Activated T-cell treated with anti-CD3 and anti-CD28 coated beads, Interleukin-2, amount 50 U/mL, for 72 hours (primary cell): Measurements from ENCODE around the gene ECI1. TPM values are rescaled to one million over a fixed set of nuclear protein-coding genes. Genes with fewer than 3 reads are reported as not detected.

Experiments used
- ATAC-seq, 2 donors: fragments of 150-1000 bp; cut with Tn5 transposase; replicated peaks in 1 of 2; 2 replicates each; pipeline ENCODE4 v1.10.0; 2021; ENCODE audit warnings: moderate library complexity in 2 of 2, mild to moderate bottlenecking in 1 of 2
- DNase-seq, 2 donors: peaks; one replicate each; pipeline ENCODE4 v3.0.0; 2021 to 2022; ENCODE audit warnings: mixed read lengths in 1 of 2
- H3K27ac Mint-ChIP-seq: one replicate; pipeline ENCODE4 v1.8.0; 2022; ENCODE audit warnings: mild to moderate bottlenecking, moderate library complexity, mixed read lengths
- H3K27me3 Mint-ChIP-seq: one replicate; pipeline ENCODE4 v1.8.0; 2022; ENCODE audit warnings: low read depth, mixed read lengths
- H3K36me3 Mint-ChIP-seq, 2 donors: one replicate each; pipeline ENCODE4 v1.8.0; 2022; ENCODE audit warnings: mixed read lengths in 2 of 2, mild to moderate bottlenecking in 1 of 2; ENCODE audit not compliant: insufficient read depth in 2 of 2
- H3K4me1 Mint-ChIP-seq: one replicate; pipeline ENCODE4 v1.8.0; 2022; ENCODE audit warnings: low read depth, mixed read lengths
- H3K4me3 Mint-ChIP-seq, 2 donors: one replicate each; pipeline ENCODE4 v1.8.0; 2022; ENCODE audit warnings: mild to moderate bottlenecking in 2 of 2, mixed read lengths in 2 of 2, moderate library complexity in 2 of 2
- H3K9me3 Mint-ChIP-seq, 2 donors: one replicate each; pipeline ENCODE4 v1.8.0; 2022; ENCODE audit warnings: mixed read lengths in 2 of 2
- total RNA-seq, 2 donors: library from RNA; stranded (reverse); gene quantifications; one replicate each; pipeline ENCODE4 v1.2.3, GENCODE V29; 2022

ECI1 gene
- total RNA-seq, 2 donors from 2014 or later: 101 to 102 TPM

DNA sequence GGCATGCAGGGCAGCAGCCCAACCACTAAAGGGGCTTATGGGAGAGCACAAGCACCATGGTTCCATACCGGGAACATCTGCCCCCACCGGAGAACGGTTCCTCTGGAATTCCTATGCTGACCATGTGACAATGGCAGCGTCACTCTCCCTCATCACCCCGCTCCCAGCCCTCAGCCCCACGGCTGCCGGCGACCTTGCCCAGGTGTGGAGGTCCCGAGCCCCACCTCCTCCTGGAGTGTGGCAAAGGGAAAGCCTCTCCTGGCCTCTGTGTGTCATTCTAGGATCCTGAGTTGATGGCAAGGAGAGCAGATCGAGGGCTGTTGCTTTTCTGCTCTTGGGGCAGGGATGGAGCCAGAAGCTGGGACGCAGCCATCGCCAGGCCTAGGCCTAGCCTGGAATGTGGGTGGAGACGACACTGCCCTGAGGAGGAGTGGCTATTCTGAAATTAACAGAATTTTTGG, 34.4 kb upstream of the ECI1 start:
- Mint-ChIP-seq H3K27ac (no peak overlapping the region), H3K27me3 (no peaks in the 10 kb centered on the region), H3K4me1 (no peaks in the 10 kb centered on the region), H3K9me3 (no peaks in the 10 kb centered on the region), H3K4me3 (no peak overlapping the region), H3K36me3 (no peaks in the 10 kb centered on the region)
- ATAC-seq: no peak
- DNase-seq: no peak

DNA sequence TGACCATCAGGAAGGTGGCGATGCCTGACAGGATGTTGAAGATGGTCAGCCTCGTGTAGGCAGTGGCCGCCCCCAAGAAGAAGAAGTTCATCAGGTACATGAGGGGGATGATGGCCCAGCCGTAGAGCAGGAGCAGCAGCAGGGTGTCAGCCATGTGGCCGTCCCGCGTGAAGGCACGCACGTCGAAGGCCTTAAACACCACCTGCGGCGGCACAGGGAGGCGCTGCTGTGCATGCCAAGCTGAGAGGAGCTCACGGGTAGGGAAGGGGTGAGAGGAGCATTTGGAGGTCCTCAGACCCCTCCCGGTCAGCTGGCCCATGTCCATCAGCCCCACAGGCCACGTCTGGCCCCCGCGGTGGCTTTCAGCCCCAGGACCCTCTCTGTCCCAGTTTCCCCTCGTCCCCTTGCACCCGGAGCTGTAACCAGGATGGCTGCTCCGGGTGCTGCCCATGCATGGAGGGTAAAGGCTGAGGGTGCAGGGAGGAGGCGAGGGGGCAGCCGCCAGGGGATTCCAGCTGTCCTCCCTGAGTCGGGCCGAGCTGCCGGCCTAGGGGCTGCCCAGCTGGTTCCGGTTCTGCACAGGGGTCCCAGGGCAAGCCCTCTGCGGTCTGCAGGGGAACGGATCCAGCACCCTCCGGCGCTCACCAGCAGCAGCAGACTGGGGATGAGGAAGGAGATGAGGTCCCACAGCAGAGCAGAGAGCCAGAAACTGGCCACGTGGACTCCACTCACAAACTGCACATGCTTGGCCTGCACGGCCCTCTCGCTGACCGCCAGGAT, 33.6 kb upstream of the ECI1 start:
- no peaks in the 10 kb centered on the region for H3K27me3 Mint-ChIP-seq

DNA sequence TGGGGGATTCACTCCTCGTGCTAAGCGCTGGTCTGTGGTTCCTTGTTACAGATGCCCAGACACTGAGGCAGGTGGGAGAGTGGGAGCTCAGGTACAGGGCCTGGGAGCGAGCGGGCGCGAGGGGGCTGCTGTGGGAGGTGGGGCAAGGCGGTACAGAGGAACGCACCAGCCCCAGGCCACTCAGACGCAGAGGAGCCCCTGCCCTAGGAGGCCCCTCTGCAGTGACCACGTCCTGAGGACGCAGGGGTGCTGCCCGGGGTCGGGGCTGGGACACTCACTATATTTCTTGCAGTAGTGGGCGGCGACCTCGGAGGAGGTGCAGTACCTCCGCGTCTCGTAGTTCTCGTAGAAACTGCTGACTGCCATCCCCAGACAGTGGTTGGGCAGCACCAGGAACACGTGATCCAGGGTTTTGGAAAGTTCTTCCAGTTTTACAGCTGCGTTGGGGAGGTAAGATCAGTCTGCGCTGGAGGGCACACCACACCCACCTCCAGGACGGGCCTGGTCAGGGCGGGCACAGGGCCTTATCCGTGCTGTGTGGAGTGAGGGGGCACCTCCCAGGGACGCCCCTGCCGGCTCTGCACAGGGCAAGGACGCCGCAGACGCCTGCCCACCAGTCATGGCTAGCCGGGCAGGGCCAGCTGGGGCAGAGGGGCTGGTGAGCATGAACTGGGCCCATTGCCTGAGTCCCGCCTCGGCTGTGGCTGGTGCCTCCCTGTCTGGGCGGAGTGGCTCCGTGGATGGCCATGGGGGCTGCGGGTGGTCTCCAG, 32.8 kb upstream of the ECI1 start:
- no peaks in the 10 kb centered on the region for H3K4me1 Mint-ChIP-seq
- no peaks in the 10 kb centered on the region for H3K36me3 Mint-ChIP-seq
- ATAC-seq (no peak), DNase-seq (no peak)
- H3K4me3 Mint-ChIP-seq: no peak overlapping the region
- H3K9me3 Mint-ChIP-seq: no peaks in the 10 kb centered on the region
- H3K27me3 Mint-ChIP-seq: no peaks in the 10 kb centered on the region
- H3K27ac Mint-ChIP-seq: no peak overlapping the region

More for the DNA sequence above, 33.6 kb upstream of the ECI1 start:
- DNase-seq (no peak), ATAC-seq (no peak)
- Mint-ChIP-seq H3K27ac (no peak overlapping the region), H3K4me1 (no peaks in the 10 kb centered on the region), H3K4me3 (no peak overlapping the region), H3K9me3 (no peaks in the 10 kb centered on the region), H3K36me3 (no peaks in the 10 kb centered on the region)

DNA sequence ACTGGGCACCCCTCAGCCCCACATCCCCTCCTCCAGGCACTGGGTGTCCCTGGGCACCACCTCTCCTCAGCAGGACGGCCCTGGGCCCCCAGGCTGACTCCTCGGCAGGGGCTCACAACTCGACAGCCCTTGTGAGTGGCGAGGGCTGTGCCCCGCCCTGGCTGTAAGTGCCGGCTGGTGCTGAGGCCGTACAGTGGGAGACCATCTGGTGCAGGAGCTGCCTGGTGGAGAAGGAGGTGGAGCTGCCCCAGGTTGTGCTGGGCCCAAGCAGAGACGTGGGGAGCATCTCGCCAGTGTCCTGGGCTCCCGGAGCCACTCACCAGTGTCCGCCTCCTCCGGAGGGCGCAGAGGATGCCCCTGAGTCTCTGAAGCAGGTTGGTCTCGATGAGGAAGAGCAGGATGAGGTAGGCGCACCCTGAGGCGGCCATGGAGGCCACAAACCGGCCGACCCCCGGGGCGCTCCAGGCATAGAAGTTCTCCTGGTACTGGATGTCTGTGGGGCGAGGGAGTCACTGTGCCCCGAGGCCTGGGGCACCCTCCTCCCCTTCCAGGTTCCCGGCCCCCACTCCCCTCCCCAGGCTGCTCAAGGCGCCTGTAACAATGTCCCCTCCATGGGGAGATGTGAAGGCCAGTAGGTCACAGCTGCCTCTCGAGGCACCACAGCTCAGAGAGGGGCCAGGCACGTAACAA, 31.6 kb upstream of the ECI1 start:
- Mint-ChIP-seq H3K27ac (no peak overlapping the region), H3K9me3 (no peaks in the 10 kb centered on the region), H3K36me3 (no peaks in the 10 kb centered on the region), H3K27me3 (no peaks in the 10 kb centered on the region), H3K4me3 (no peak overlapping the region), H3K4me1 (no peaks in the 10 kb centered on the region)
- ATAC-seq: no peak
- no peak for DNase-seq

DNA sequence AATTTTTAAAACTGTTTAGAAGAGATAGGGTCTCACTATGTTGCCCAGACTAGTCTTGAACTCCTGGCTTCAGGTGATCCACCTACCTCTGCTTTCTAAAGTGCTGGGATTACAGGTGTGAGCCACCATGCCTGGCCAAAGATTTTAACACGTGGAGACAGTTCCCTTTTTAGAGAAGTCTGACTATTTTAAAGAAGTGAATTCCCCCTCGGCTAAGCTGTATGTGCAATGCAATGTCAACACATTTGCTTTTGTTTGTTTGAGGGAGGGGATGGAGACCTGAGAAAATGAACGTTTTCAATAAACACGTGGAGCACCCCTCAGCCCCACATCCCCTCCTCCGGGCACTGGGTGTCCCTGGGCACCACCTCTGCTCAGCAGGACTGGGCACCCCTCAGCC, 30.9 kb upstream of the ECI1 start:
- no peaks in the 10 kb centered on the region for H3K27me3 Mint-ChIP-seq
- H3K9me3 Mint-ChIP-seq: no peaks in the 10 kb centered on the region
- DNase-seq: no peak
- no peak for ATAC-seq
- H3K4me3 Mint-ChIP-seq: no peak overlapping the region
- H3K36me3 Mint-ChIP-seq: no peaks in the 10 kb centered on the region
- no peak overlapping the region for H3K27ac Mint-ChIP-seq
- H3K4me1 Mint-ChIP-seq: no peaks in the 10 kb centered on the region

DNA sequence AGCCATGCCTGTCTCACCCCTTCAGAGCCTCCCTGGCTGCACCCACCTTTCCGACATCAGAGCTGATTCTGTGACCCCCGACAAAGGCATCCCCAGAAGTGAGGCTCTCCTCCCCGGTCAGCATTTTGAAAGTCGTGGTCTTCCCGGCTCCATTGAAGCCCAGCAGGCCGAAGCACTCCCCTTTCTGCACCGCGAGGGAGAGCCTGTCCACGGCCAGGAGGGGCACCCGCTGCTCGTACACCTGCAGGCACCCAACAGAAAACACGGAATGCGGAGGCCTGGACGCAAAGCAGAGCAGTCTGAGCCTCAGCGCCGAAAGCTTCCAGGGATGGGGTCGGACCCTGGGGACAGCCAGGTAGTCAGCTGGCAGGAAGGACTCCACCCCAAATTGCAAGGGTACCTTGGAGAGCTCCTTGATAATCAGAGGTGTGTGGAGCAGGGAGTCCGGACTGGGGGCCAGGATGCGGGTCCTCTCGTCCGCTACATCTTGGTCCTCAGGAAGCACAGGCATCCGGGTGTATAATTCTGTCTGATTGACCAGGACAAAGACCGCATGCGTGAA, 29.7 kb upstream of the ECI1 start:
- ATAC-seq (no peak), DNase-seq (no peak)
- Mint-ChIP-seq H3K4me1 (no peaks in the 10 kb centered on the region), H3K9me3 (no peaks in the 10 kb centered on the region), H3K27ac (no peak overlapping the region), H3K4me3 (no peak overlapping the region), H3K27me3 (no peaks in the 10 kb centered on the region), H3K36me3 (no peaks in the 10 kb centered on the region)

DNA sequence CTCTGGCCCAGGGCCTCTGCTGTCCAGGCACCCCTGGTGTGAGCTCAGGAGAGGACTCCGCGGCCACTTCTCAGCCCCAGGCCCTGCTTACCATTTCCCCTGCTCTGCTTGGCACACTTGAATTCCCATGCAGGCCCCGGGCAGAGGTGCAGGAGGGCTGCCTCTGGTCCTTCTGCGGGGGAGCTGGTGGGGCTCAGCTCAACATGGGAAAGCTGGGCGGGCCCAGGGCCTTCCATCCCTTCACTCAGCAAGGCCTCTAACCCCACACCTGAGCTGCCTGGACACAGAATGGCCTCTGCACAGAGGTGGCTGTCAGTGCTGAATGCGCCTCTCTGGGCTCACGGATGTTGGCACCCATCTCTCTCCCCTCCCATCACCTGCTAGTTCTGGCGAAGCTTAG, 29.1 kb upstream of the ECI1 start:
- no peaks in the 10 kb centered on the region for H3K36me3 Mint-ChIP-seq
- ATAC-seq: no peak
- no peak overlapping the region for H3K27ac Mint-ChIP-seq
- H3K4me3 Mint-ChIP-seq: no peak overlapping the region
- no peaks in the 10 kb centered on the region for H3K4me1 Mint-ChIP-seq
- no peaks in the 10 kb centered on the region for H3K9me3 Mint-ChIP-seq
- DNase-seq: no peak
- no peaks in the 10 kb centered on the region for H3K27me3 Mint-ChIP-seq

DNA sequence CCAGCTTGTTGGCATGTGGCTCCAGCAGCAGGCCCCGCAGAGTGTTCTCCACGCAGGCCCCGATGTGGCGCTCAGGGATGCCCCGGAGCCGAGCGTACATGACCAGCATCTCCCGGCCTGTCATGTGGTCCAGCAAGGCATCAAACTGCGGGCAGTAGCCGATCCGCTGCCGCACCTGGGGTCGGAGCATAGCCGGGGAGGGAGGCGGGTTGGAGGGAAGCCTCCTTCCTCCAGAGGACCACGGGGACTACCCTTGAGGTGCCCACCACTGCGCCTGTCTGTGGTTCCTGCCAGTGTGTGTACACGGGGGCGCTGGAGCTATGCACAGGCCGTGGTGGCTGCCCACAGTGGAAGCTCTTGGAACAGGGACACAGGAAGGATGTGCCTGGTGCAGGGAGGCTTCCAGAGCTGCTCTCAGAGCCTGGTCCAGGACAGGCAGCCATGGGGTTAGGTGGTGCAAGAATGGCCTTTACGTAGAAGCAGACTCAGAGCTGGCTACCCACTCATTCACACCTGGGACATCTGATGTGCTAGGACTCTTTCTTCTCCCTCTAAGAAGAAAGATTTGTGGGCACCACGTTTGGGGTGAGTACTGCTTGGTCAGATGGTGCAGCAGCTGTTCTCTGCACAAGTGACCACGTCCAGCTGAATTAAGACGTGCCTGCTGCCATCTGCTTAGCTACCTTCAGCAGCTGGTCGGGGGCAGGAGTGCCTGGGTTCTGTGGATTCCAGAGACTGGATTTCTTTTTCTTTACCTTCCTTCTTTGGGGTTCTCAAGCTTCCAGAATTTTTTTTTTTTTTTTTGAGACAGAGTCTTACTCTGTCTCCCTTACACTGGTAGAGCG, 27.8 kb upstream of the ECI1 start:
- Mint-ChIP-seq H3K9me3 (no peaks in the 10 kb centered on the region), H3K4me3 (no peak overlapping the region), H3K27me3 (no peaks in the 10 kb centered on the region)

DNA sequence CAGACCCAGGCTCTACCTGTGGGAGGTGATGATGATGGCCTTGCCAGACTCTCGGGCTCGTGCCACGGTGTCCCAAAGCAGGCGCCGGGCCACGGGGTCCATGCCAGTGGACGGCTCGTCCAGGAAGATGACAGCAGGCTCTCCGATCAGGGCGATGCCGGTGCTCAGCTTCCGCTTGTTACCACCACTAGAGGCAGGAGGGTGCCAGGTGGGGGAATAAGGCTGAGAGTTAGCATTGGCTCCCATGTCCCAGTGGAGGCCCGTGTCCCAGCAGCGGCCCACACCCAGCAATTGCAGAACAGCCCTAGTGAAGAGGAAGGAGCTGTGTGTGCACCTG, 26.9 kb upstream of the ECI1 start:
- Mint-ChIP-seq H3K9me3 (no peaks in the 10 kb centered on the region), H3K27ac (no peak overlapping the region), H3K4me3 (no peak overlapping the region), H3K4me1 (no peaks in the 10 kb centered on the region), H3K36me3 (no peaks in the 10 kb centered on the region), H3K27me3 (no peaks in the 10 kb centered on the region)
- no peak for DNase-seq
- no peak for ATAC-seq

More for the DNA sequence above, 27.8 kb upstream of the ECI1 start:
- H3K27ac Mint-ChIP-seq: no peak overlapping the region
- H3K4me1 Mint-ChIP-seq: no peaks in the 10 kb centered on the region
- DNase-seq (no peak), ATAC-seq (no peak)
- H3K36me3 Mint-ChIP-seq: no peaks in the 10 kb centered on the region

DNA sequence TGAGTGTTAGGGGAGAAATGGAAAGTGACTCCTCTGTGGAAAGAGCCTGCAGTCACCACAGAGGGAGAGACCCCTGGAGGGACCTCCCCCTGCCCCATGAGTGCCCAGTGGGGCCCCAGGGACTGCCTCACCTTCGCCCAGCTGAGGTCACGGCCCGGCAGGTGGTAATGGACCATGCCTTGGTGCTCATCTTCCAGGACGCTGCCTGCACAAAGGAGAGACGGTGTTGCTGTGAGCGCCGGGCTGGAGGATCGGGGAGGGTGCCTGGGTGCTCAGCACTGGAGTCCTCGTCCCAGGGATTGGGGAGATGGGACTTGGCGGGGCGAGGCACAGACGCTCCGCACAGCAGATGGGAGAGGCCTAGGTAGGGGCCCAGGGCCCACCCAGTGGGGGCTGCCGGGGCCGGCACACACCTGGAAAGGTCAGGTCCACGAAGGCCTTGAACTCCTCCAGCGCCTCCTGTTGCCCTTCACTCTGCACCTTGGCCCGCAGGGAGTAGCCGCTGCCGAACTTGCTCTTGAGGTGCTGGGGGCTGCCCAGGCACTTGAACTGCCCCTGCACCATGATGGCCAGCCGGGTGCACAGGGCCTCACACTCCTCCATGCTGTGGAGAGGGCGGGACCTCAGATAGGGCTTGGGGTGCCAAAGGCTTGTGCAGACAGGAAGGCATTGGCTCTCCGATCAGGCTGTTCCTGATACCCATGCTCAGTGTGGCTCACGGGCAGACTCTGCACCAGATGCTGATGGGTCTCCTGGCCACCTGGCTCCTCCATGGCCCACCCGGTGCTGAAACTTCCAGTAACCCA, 26.3 kb upstream of the ECI1 start:
- H3K4me1 Mint-ChIP-seq: no peaks in the 10 kb centered on the region
- ATAC-seq (no peak), DNase-seq (no peak)
- H3K4me3 Mint-ChIP-seq: no peak overlapping the region
- H3K27me3 Mint-ChIP-seq: no peaks in the 10 kb centered on the region
- no peak overlapping the region for H3K27ac Mint-ChIP-seq
- no peaks in the 10 kb centered on the region for H3K36me3 Mint-ChIP-seq
- H3K9me3 Mint-ChIP-seq: no peaks in the 10 kb centered on the region

DNA sequence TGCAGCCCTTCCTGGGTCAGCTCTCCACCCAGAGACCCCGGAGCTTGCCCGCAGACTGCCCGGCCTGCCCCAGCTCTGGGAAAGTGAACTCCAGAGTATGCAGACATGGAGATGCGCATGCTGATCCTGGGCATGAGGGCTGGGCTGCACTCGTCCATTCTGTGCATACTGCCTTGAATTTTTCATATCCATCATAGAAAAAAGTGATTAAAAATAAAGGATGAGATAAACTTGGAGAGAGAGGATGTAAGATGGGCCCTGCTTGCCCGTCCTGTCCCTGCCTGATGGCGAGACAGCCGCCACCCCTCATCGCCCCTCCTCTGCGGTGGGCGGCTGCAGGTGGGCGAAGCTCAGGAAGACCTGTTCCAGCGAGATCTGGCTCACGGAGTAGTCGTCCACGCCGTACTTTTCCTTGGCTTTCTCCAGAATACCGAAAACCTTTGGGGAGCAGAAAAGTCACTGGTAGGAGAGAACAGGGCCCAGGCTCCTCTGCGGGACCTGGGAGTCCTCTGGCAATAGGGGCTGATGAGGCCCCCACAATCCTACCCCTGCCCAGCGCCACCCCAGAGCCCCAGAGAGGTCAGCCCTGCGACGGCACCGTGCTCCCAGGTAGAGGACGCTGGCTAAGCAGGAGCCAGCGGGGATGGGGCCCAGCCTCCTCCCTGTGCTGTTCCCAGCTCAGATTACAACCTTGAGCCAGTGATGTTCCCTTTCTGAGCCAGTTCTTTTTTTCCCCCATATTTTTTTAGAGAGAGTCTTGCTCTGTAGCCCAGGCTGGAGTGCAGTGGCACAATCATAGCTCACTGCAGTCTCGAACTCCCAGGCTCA, 25.2 kb upstream of the ECI1 start:
- no peak overlapping the region for H3K27ac Mint-ChIP-seq
- no peak overlapping the region for H3K4me3 Mint-ChIP-seq
- H3K9me3 Mint-ChIP-seq: no peaks in the 10 kb centered on the region
- H3K36me3 Mint-ChIP-seq: no peaks in the 10 kb centered on the region
- no peaks in the 10 kb centered on the region for H3K27me3 Mint-ChIP-seq
- no peaks in the 10 kb centered on the region for H3K4me1 Mint-ChIP-seq
- ATAC-seq (no peak), DNase-seq (no peak)
